ENCODE data around the gene ATF3.

Gene ATF3

GRCh38 chr1:212567638-212568037 lies 40.9 kb upstream of the ATF3 start:
- Histone ChIP-seq H3K27ac (replicated peaks; ENCODE audit: low read length) (no peak overlapping the region), H4K91ac (ENCODE audit: low read depth, low read length, poor library complexity) (no peak overlapping the region), H3K23ac (ENCODE audit: low read depth, low read length, poor library complexity) (no peak overlapping the region), H3K14ac (ENCODE audit: low read length) (no peak overlapping the region), H3K4ac (ENCODE audit: low read length) (no peak overlapping the region), H3K4me2 (ENCODE audit: insufficient read depth, low read length, poor library complexity, severe bottlenecking) (no peak overlapping the region), H3K79me1 (ENCODE audit: low read depth, low read length) (no peaks in the 10 kb centered on the region), H2AK5ac (ENCODE audit: low read depth, low read length) (no peak overlapping the region), H3K36me3 (replicated peaks in 1 of 2; ENCODE audit: control insufficient read depth in 2 of 2, insufficient read depth in 2 of 2, low read length in 2 of 2) (no peaks in the 10 kb centered on the region), H2BK15ac (ENCODE audit: low read length) (no peak overlapping the region), H2BK5ac (ENCODE audit: low read length) (no peak overlapping the region), H3K18ac (ENCODE audit: low read length) (no peak overlapping the region), H3K9ac (ENCODE audit: low read depth, low read length, poor library complexity) (no peak overlapping the region), H2AFZ (ENCODE audit: low read length) (no peak overlapping the region), H2BK120ac (ENCODE audit: low read depth, low read length) (no peak overlapping the region), H3K4me3 (ENCODE audit: low read length in 2 of 2) (no peak overlapping the region), H3K9me3 (replicated peaks in 1 of 2; ENCODE audit: control insufficient read depth in 2 of 2, insufficient read depth in 1 of 2, low read depth in 1 of 2, low read length in 2 of 2) (peaks cover 0 to 6% of the 10 kb centered on the region in 2 donors), H3K27me3 (ENCODE audit: control insufficient read depth in 3 of 3, insufficient read depth in 3 of 3, low read depth in 1 of 3, low read length in 3 of 3) (peaks cover 0 to 8% (median 0%) of the 10 kb centered on the region in 3 experiments), H3K4me1 (ENCODE audit: control insufficient read depth in 2 of 2, insufficient read depth in 1 of 2, low read depth in 1 of 2, low read length in 2 of 2) (peaks cover 5% of the 10 kb centered on the region in 2 donors), H4K8ac (ENCODE audit: low read depth, low read length) (no peak overlapping the region), H2BK12ac (ENCODE audit: low read length) (no peak overlapping the region)
- DNase-seq (ENCODE audit: low spot score): no peak
- no CpG with 5 or more reads among the region's 3 CpGs for WGBS, 2 donors (ENCODE audit: extremely low coverage in 2 of 2, insufficient read length in 2 of 2, insufficient replicate concordance in 1 of 2)

GRCh38 chr1:212568978-212569537 lies 39.5 kb upstream of the ATF3 start:
- 100% methylated on average over 1 of the region's 5 CpGs; no CpG with 5 or more reads in 1 of the 2 donors for WGBS, 2 donors (ENCODE audit: extremely low coverage in 2 of 2, insufficient read length in 2 of 2, insufficient replicate concordance in 1 of 2)
- no peak overlapping the region for H2BK120ac ChIP-seq (ENCODE audit: low read depth, low read length)

GRCh38 chr1:212574732-212575131 lies 33.8 kb upstream of the ATF3 start:
- Histone ChIP-seq H3K27ac (replicated peaks; ENCODE audit: low read length) (no peak overlapping the region), H3K4me2 (ENCODE audit: insufficient read depth, low read length, poor library complexity, severe bottlenecking) (no peak overlapping the region), H2BK15ac (ENCODE audit: low read length) (no peak overlapping the region), H2BK120ac (ENCODE audit: low read depth, low read length) (no peak overlapping the region), H3K79me1 (ENCODE audit: low read depth, low read length) (no peaks in the 10 kb centered on the region), H3K18ac (ENCODE audit: low read length) (no peak overlapping the region), H3K4ac (ENCODE audit: low read length) (no peak overlapping the region), H3K23ac (ENCODE audit: low read depth, low read length, poor library complexity) (no peak overlapping the region), H3K9me3 (replicated peaks in 1 of 2; ENCODE audit: control insufficient read depth in 2 of 2, insufficient read depth in 1 of 2, low read depth in 1 of 2, low read length in 2 of 2) (no peaks in the 10 kb centered on the region), H3K27me3 (ENCODE audit: control insufficient read depth in 3 of 3, insufficient read depth in 3 of 3, low read depth in 1 of 3, low read length in 3 of 3) (no peaks in the 10 kb centered on the region), H3K9ac (ENCODE audit: low read depth, low read length, poor library complexity) (no peak overlapping the region), H2BK5ac (ENCODE audit: low read length) (no peak overlapping the region), H3K4me3 (ENCODE audit: low read length in 2 of 2) (no peak overlapping the region), H4K91ac (ENCODE audit: low read depth, low read length, poor library complexity) (no peak overlapping the region), H3K14ac (ENCODE audit: low read length) (no peak overlapping the region), H3K36me3 (replicated peaks in 1 of 2; ENCODE audit: control insufficient read depth in 2 of 2, insufficient read depth in 2 of 2, low read length in 2 of 2) (no peaks in the 10 kb centered on the region), H3K4me1 (ENCODE audit: control insufficient read depth in 2 of 2, insufficient read depth in 1 of 2, low read depth in 1 of 2, low read length in 2 of 2) (no peaks in the 10 kb centered on the region), H2AK5ac (ENCODE audit: low read depth, low read length) (no peak overlapping the region), H4K8ac (ENCODE audit: low read depth, low read length) (no peak overlapping the region), H2AFZ (ENCODE audit: low read length) (no peak overlapping the region), H2BK12ac (ENCODE audit: low read length) (no peak overlapping the region)
- WGBS, 2 donors (ENCODE audit: extremely low coverage in 2 of 2, insufficient read length in 2 of 2, insufficient replicate concordance in 1 of 2): no CpG with 5 or more reads among the region's 3 CpGs
- no peak for DNase-seq (ENCODE audit: low spot score)

More at GRCh38 chr1:212568978-212569537, 39.5 kb upstream of the ATF3 start:
- H4K8ac ChIP-seq (ENCODE audit: low read depth, low read length): no peak overlapping the region
- H2AFZ ChIP-seq (ENCODE audit: low read length): no peak overlapping the region
- no peak overlapping the region for H3K23ac ChIP-seq (ENCODE audit: low read depth, low read length, poor library complexity)
- DNase-seq (ENCODE audit: low spot score): no peak
- H3K79me1 ChIP-seq (ENCODE audit: low read depth, low read length): no peaks in the 10 kb centered on the region
- no peak overlapping the region for H2BK5ac ChIP-seq (ENCODE audit: low read length)
- no peak overlapping the region for H2BK15ac ChIP-seq (ENCODE audit: low read length)
- H3K36me3 ChIP-seq (replicated peaks in 1 of 2; ENCODE audit: control insufficient read depth in 2 of 2, insufficient read depth in 2 of 2, low read length in 2 of 2): no peaks in the 10 kb centered on the region
- peaks cover 0 to 8% (median 0%) of the 10 kb centered on the region in 3 experiments for H3K27me3 ChIP-seq (ENCODE audit: control insufficient read depth in 3 of 3, insufficient read depth in 3 of 3, low read depth in 1 of 3, low read length in 3 of 3)
- H4K91ac ChIP-seq (ENCODE audit: low read depth, low read length, poor library complexity): no peak overlapping the region
- no peak overlapping the region for H2AK5ac ChIP-seq (ENCODE audit: low read depth, low read length)
- no peak overlapping the region for H3K14ac ChIP-seq (ENCODE audit: low read length)
- no peak overlapping the region for H3K4ac ChIP-seq (ENCODE audit: low read length)
- no peak overlapping the region for H2BK12ac ChIP-seq (ENCODE audit: low read length)
- H3K18ac ChIP-seq (ENCODE audit: low read length): no peak overlapping the region
- H3K4me3 ChIP-seq (ENCODE audit: low read length in 2 of 2): no peak overlapping the region
- no peak overlapping the region for H3K27ac ChIP-seq (replicated peaks; ENCODE audit: low read length)
- H3K9me3 ChIP-seq (replicated peaks in 1 of 2; ENCODE audit: control insufficient read depth in 2 of 2, insufficient read depth in 1 of 2, low read depth in 1 of 2, low read length in 2 of 2): peaks cover 0 to 6% of the 10 kb centered on the region in 2 donors
- H3K4me1 ChIP-seq (ENCODE audit: control insufficient read depth in 2 of 2, insufficient read depth in 1 of 2, low read depth in 1 of 2, low read length in 2 of 2): peaks cover 5% of the 10 kb centered on the region in 2 donors
- H3K9ac ChIP-seq (ENCODE audit: low read depth, low read length, poor library complexity): no peak overlapping the region
- H3K4me2 ChIP-seq (ENCODE audit: insufficient read depth, low read length, poor library complexity, severe bottlenecking): no peak overlapping the region

GRCh38 chr1:212575333-212575732 lies 33.2 kb upstream of the ATF3 start:
- Histone ChIP-seq H3K79me1 (ENCODE audit: low read depth, low read length) (no peaks in the 10 kb centered on the region), H2BK15ac (ENCODE audit: low read length) (no peak overlapping the region), H3K27me3 (ENCODE audit: control insufficient read depth in 3 of 3, insufficient read depth in 3 of 3, low read depth in 1 of 3, low read length in 3 of 3) (no peaks in the 10 kb centered on the region), H2BK120ac (ENCODE audit: low read depth, low read length) (no peak overlapping the region), H2BK5ac (ENCODE audit: low read length) (no peak overlapping the region), H2AK5ac (ENCODE audit: low read depth, low read length) (no peak overlapping the region), H3K4ac (ENCODE audit: low read length) (no peak overlapping the region), H4K91ac (ENCODE audit: low read depth, low read length, poor library complexity) (no peak overlapping the region), H3K9me3 (replicated peaks in 1 of 2; ENCODE audit: control insufficient read depth in 2 of 2, insufficient read depth in 1 of 2, low read depth in 1 of 2, low read length in 2 of 2) (no peaks in the 10 kb centered on the region), H3K14ac (ENCODE audit: low read length) (no peak overlapping the region), H2AFZ (ENCODE audit: low read length) (no peak overlapping the region), H3K4me2 (ENCODE audit: insufficient read depth, low read length, poor library complexity, severe bottlenecking) (no peak overlapping the region), H3K18ac (ENCODE audit: low read length) (no peak overlapping the region), H2BK12ac (ENCODE audit: low read length) (no peak overlapping the region), H3K9ac (ENCODE audit: low read depth, low read length, poor library complexity) (no peak overlapping the region), H3K4me3 (ENCODE audit: low read length in 2 of 2) (no peak overlapping the region), H3K27ac (replicated peaks; ENCODE audit: low read length) (no peak overlapping the region), H3K4me1 (ENCODE audit: control insufficient read depth in 2 of 2, insufficient read depth in 1 of 2, low read depth in 1 of 2, low read length in 2 of 2) (no peaks in the 10 kb centered on the region), H3K23ac (ENCODE audit: low read depth, low read length, poor library complexity) (no peak overlapping the region), H4K8ac (ENCODE audit: low read depth, low read length) (no peak overlapping the region), H3K36me3 (replicated peaks in 1 of 2; ENCODE audit: control insufficient read depth in 2 of 2, insufficient read depth in 2 of 2, low read length in 2 of 2) (no peaks in the 10 kb centered on the region)
- no peak for DNase-seq (ENCODE audit: low spot score)
- no CpG with 5 or more reads among the region's 2 CpGs for WGBS, 2 donors (ENCODE audit: extremely low coverage in 2 of 2, insufficient read length in 2 of 2, insufficient replicate concordance in 1 of 2)
